HCT116 (cell line): ENCODE data around the gene CDC42BPA. TPM values are rescaled to one million over a fixed set of nuclear protein-coding genes. Genes with fewer than 3 reads are reported as not detected.

Experiments
- ATAC-seq: fragments of 200-7000 bp; cut with Tn5 transposase; 2 replicates; pipeline ENCODE4 v1.9.1; 2020; ENCODE audit warnings: mild to moderate bottlenecking, moderate library complexity
- BruUV-seq: library from RNA; stranded (reverse); fragments of 400-500 nt; replicated peaks from 2 replicates; lab custom pipeline; 2021; lab: Mats Ljungman, UMichigan
- CTCF ChIA-PET: fragments of 300-600 bp; sonication (Branson Sonifier 250); formaldehyde crosslinking; loops from one replicate; lab custom pipeline; 2021; ENCODE audit warnings: antibody characterized with exemption; lab: Charles Lee
- POLR2A ChIA-PET: fragments of 300-600, 350-600 bp; sonication (Branson Sonifier 250); formaldehyde crosslinking; loops from one replicate; lab custom pipeline; 2021; ENCODE audit warnings: antibody characterized with exemption; lab: Charles Lee
- RAD21 ChIA-PET, 2 experiments: fragments of 300-600 bp; sonication (Branson Sonifier 250); formaldehyde crosslinking; loops; one replicate each; lab custom pipeline; 2023; ENCODE audit warnings: low total read pairs in 2 of 2; ENCODE audit not compliant: uncharacterized antibody in 2 of 2, unreplicated experiment in 2 of 2, low non-redundant PET in 1 of 2; lab: Charles Lee
- DNase-seq: peaks from one replicate; pipeline ENCODE4 v3.0.0-alpha.2; 2010; ENCODE audit warnings: low read depth, low spot score
- H2AFZ ChIP-seq: fragments of 200-600 bp; shearing (Covaris generic), sonication (generic); 2 replicates; pipeline ENCODE4 v1.6.1; 2017; ENCODE audit warnings: low read depth, mixed run types, mixed read lengths, antibody characterized with exemption, low read length; ENCODE audit not compliant: poor library complexity, severe bottlenecking
- H3K27ac ChIP-seq: 2 replicates; pipeline ENCODE4 v1.5.1; 2012; ENCODE audit warnings: low read depth, low read length
- H3K27me3 ChIP-seq: fragments of 200-600 bp; sonication (generic); 2 replicates; pipeline ENCODE4 v1.6.1; 2016; ENCODE audit warnings: mixed run types, low read length, mixed read lengths; ENCODE audit not compliant: insufficient read depth
- H3K36me3 ChIP-seq, 2 experiments: fragments of 200-500 bp in 1 of 2; fragments of 200-600 bp in 1 of 2; sonication (Bioruptor generic) in 1 of 2; sonication (generic) in 1 of 2; 2 replicates each; pipeline versions ENCODE4 v1.5.1 to v1.6.1; 2014 to 2016; ENCODE audit warnings: low read length in 2 of 2, inconsistent platforms in 1 of 2, mixed read lengths in 1 of 2, mixed run types in 1 of 2; ENCODE audit not compliant: insufficient read depth in 2 of 2, control insufficient read depth in 1 of 2
- H3K4me1 ChIP-seq, 2 experiments: fragments of 200-600 bp in 1 of 2; sonication (generic) in 1 of 2; 2 replicates each; pipeline versions ENCODE4 v1.5.1 to v1.6.1; 2012 to 2017; ENCODE audit warnings: low read length in 2 of 2, inconsistent platforms in 1 of 2, mild to moderate bottlenecking in 1 of 2, mixed read lengths in 1 of 2, mixed run types in 1 of 2, moderate library complexity in 1 of 2; ENCODE audit not compliant: insufficient read depth in 2 of 2, control insufficient read depth in 1 of 2
- H3K4me2 ChIP-seq: fragments of 200-600 bp; sonication (generic); 2 replicates; pipeline ENCODE4 v1.6.1; 2017; ENCODE audit warnings: mixed run types, low read length, mixed read lengths
- H3K4me3 ChIP-seq, 2 experiments: fragments of 200-600 bp in 1 of 2; sonication (generic) in 1 of 2; replicated peaks in 1 of 2; 2 replicates each; pipeline ENCODE4 v1.5.1; 2011 to 2016; ENCODE audit warnings: low read length in 2 of 2, control low read depth in 1 of 2, low read depth in 1 of 2, mild to moderate bottlenecking in 1 of 2, mixed read lengths in 1 of 2, mixed run types in 1 of 2
- H3K79me2 ChIP-seq: fragments of 200-600 bp; sonication (generic); 2 replicates; pipeline ENCODE4 v1.6.1; 2017; ENCODE audit warnings: mild to moderate bottlenecking, mixed run types, low read length, moderate library complexity, mixed read lengths; ENCODE audit not compliant: insufficient read depth
- H3K9ac ChIP-seq: fragments of 200-600 bp; sonication (generic); 2 replicates; pipeline ENCODE4 v1.6.1; 2016; ENCODE audit warnings: low read length, mixed read lengths
- H3K9me2 ChIP-seq: fragments of 200-600 bp; sonication (generic), shearing (Covaris generic); 2 replicates; pipeline ENCODE4 v1.6.1; 2017; ENCODE audit warnings: mixed run types, mild to moderate bottlenecking, moderate library complexity; ENCODE audit not compliant: insufficient read depth
- H3K9me3 ChIP-seq, 2 experiments: fragments of 200-500 bp in 1 of 2; fragments of 200-600 bp in 1 of 2; sonication (Bioruptor generic) in 1 of 2; sonication (generic) in 1 of 2; 2 replicates each; pipeline ENCODE4 v1.6.1; 2014 to 2017; ENCODE audit warnings: low read length in 2 of 2, mixed read lengths in 2 of 2, inconsistent platforms in 1 of 2, low read depth in 1 of 2, mild to moderate bottlenecking in 1 of 2, mixed run types in 1 of 2, moderate library complexity in 1 of 2; ENCODE audit not compliant: control insufficient read depth in 1 of 2, insufficient read depth in 1 of 2
- H4K20me1 ChIP-seq: fragments of 200-600 bp; sonication (generic), shearing (Covaris generic); 2 replicates; pipeline ENCODE4 v1.6.1; 2017; ENCODE audit warnings: mixed run types, mild to moderate bottlenecking, moderate library complexity; ENCODE audit not compliant: insufficient read depth
- EZH2 ChIP-seq: fragments of 200-600 bp; sonication (generic); IDR thresholded peaks from 2 replicates; pipeline ENCODE4 v1.6.1; 2017; ENCODE audit warnings: antibody characterized with exemption, mixed run types
- EZH2phosphoT487 ChIP-seq: fragments of 200-600 bp; IDR thresholded peaks from 2 replicates; pipeline ENCODE4 v1.6.1; 2018; ENCODE audit warnings: antibody characterized with exemption, borderline replicate concordance
- FOSL1 ChIP-seq: IDR thresholded peaks from 2 replicates; pipeline ENCODE4 v1.6.1; 2012; ENCODE audit warnings: low read depth
- JUND ChIP-seq: IDR thresholded peaks from 2 replicates; pipeline ENCODE4 v1.6.1; 2012
- POLR2A ChIP-seq: IDR thresholded peaks from 2 replicates; pipeline ENCODE4 v1.7.0; 2011; ENCODE audit warnings: borderline replicate concordance; ENCODE audit not compliant: insufficient read depth, insufficient read length; ENCODE audit errors: extremely low read depth
- RAD21 ChIP-seq: IDR thresholded peaks from 2 replicates; pipeline ENCODE4 v1.6.1; 2012; ENCODE audit warnings: low read depth, mild to moderate bottlenecking
- SIN3A ChIP-seq: IDR thresholded peaks from 2 replicates; pipeline ENCODE4 v1.6.1; 2012; ENCODE audit warnings: low read depth
- SRF ChIP-seq: IDR thresholded peaks from 2 replicates; pipeline ENCODE4 v1.6.1; 2012; ENCODE audit warnings: low read depth
- TCF7L2 ChIP-seq: IDR thresholded peaks from 2 replicates; pipeline ENCODE4 v1.7.0; 2011; ENCODE audit warnings: borderline replicate concordance, inconsistent platforms; ENCODE audit not compliant: insufficient read depth, insufficient read length; ENCODE audit errors: extremely low read depth
- YY1 ChIP-seq: IDR thresholded peaks from 2 replicates; pipeline ENCODE4 v1.6.1; 2011; ENCODE audit warnings: low read length, low read depth, moderate library complexity, mild to moderate bottlenecking; ENCODE audit not compliant: insufficient replicate concordance; ENCODE audit errors: extremely low read depth
- ZFX ChIP-seq: fragments of 450-650 bp; IDR thresholded peaks from 2 replicates; pipeline ENCODE4 v1.6.1; 2017
- ZNF274 ChIP-seq: fragments of 200-500 bp; sonication (Bioruptor generic); IDR thresholded peaks from 2 replicates; pipeline ENCODE4 v1.6.1; 2014; ENCODE audit warnings: mild to moderate bottlenecking, low read depth, low read length, inconsistent platforms
- intact Hi-C: fragments of 100-400 bp; cut with micrococcal nuclease; formaldehyde crosslinking; loops from 2 replicates; pipeline ENCODE4 v1.10.0; 2022
- total RNA-seq: library from RNA; stranded (reverse); gene quantifications from one replicate; pipeline ENCODE4 v1.2.1, GENCODE V29; 2021; ENCODE audit not compliant: unreplicated experiment
- TF ChIP-seq, protein P1 (sequence below), 3 experiments: fragments of 200-600 bp in 1 of 3; sonication (generic) in 1 of 3; IDR thresholded peaks in 2 of 3; conservative IDR thresholded peaks in 1 of 3; 2 replicates each; pipeline ENCODE4 v1.5.1; 2012 to 2017; ENCODE audit warnings: low read depth in 2 of 3, low read length in 2 of 3, antibody characterized with exemption in 1 of 3, borderline replicate concordance in 1 of 3, control low read depth in 1 of 3, mild to moderate bottlenecking in 1 of 3, mixed read lengths in 1 of 3, mixed run types in 1 of 3, moderate library complexity in 1 of 3; ENCODE audit not compliant: insufficient read depth in 1 of 3
- TF ChIP-seq, protein P2 (sequence below): IDR thresholded peaks from 2 replicates; pipeline ENCODE4 v1.6.1; 2012; ENCODE audit warnings: low read depth
- TF ChIP-seq, protein P3 (sequence below): IDR thresholded peaks from 2 replicates; pipeline ENCODE4 v1.6.1; 2012
- TF ChIP-seq, protein P4 (sequence below): IDR thresholded peaks from 2 replicates; pipeline ENCODE4 v1.6.1; 2011; ENCODE audit warnings: mild to moderate bottlenecking, low read length, moderate library complexity; ENCODE audit not compliant: insufficient replicate concordance; ENCODE audit errors: extremely low read depth

CDC42BPA gene
- total RNA-seq, 1 experiment from 2014 or later, result 44.0 TPM

DNA sequence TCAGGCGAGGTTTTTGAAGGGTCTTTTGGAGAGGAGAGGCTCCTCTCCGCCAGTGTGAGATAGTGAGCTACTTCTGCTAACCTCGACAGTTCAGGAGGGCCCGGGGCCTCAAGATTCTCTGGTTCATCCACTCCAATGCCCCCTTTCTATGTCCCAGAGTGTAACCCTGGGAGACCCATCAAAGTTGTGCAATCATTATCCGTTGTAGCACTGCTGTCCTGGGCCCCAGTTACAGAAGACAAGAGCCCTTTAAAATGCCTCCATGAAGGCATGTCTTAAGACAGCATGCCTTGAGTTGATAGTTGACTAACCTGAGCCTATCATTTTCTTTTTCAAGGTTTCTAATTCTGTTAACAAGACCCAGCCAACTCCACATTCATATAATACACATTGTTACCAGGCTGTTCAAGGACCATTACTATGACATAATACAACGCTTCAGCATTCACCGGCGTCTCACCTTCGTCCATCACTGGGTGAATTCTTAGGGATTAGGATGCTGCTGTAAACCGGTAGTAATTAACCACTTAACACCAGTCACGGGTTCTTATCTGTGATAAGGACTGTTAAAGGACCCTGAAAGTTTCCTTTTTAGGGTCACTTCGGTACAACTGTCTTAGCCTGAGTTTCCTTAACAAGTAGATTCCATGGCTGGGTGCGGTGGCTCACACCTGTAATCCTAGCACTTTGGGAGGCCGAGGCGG lies 37.4 kb upstream of the CDC42BPA start:
- H3K79me2 ChIP-seq, result no peaks in the 10 kb centered on the region
- H4K20me1 ChIP-seq, result no peaks in the 10 kb centered on the region
- no peak overlapping the region for H3K4me3 ChIP-seq
- no peak for TF ChIP-seq RAD21
- TF ChIP-seq ZFX, result no peak
- TF ChIP-seq, protein P1, sequence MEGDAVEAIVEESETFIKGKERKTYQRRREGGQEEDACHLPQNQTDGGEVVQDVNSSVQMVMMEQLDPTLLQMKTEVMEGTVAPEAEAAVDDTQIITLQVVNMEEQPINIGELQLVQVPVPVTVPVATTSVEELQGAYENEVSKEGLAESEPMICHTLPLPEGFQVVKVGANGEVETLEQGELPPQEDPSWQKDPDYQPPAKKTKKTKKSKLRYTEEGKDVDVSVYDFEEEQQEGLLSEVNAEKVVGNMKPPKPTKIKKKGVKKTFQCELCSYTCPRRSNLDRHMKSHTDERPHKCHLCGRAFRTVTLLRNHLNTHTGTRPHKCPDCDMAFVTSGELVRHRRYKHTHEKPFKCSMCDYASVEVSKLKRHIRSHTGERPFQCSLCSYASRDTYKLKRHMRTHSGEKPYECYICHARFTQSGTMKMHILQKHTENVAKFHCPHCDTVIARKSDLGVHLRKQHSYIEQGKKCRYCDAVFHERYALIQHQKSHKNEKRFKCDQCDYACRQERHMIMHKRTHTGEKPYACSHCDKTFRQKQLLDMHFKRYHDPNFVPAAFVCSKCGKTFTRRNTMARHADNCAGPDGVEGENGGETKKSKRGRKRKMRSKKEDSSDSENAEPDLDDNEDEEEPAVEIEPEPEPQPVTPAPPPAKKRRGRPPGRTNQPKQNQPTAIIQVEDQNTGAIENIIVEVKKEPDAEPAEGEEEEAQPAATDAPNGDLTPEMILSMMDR (IDR thresholded peaks at IDR 0.05 in 2 of 3, conservative IDR thresholded peaks at IDR 0.05 in 1 of 3; ENCODE audit: borderline replicate concordance in 1 of 3, insufficient read depth in 1 of 3, low read depth in 2 of 3, low read length in 2 of 3), result no peak
- TF ChIP-seq, protein P2, sequence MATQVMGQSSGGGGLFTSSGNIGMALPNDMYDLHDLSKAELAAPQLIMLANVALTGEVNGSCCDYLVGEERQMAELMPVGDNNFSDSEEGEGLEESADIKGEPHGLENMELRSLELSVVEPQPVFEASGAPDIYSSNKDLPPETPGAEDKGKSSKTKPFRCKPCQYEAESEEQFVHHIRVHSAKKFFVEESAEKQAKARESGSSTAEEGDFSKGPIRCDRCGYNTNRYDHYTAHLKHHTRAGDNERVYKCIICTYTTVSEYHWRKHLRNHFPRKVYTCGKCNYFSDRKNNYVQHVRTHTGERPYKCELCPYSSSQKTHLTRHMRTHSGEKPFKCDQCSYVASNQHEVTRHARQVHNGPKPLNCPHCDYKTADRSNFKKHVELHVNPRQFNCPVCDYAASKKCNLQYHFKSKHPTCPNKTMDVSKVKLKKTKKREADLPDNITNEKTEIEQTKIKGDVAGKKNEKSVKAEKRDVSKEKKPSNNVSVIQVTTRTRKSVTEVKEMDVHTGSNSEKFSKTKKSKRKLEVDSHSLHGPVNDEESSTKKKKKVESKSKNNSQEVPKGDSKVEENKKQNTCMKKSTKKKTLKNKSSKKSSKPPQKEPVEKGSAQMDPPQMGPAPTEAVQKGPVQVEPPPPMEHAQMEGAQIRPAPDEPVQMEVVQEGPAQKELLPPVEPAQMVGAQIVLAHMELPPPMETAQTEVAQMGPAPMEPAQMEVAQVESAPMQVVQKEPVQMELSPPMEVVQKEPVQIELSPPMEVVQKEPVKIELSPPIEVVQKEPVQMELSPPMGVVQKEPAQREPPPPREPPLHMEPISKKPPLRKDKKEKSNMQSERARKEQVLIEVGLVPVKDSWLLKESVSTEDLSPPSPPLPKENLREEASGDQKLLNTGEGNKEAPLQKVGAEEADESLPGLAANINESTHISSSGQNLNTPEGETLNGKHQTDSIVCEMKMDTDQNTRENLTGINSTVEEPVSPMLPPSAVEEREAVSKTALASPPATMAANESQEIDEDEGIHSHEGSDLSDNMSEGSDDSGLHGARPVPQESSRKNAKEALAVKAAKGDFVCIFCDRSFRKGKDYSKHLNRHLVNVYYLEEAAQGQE, result no peak
- TF ChIP-seq SIN3A, result no peak
- no peak for TF ChIP-seq EZH2
- TF ChIP-seq YY1, result no peak
- no peak for TF ChIP-seq TCF7L2
- TF ChIP-seq EZH2phosphoT487, result no peak
- no peak for TF ChIP-seq FOSL1
- no peak for TF ChIP-seq ZNF274
- no peak for TF ChIP-seq JUND
- TF ChIP-seq, protein P3, sequence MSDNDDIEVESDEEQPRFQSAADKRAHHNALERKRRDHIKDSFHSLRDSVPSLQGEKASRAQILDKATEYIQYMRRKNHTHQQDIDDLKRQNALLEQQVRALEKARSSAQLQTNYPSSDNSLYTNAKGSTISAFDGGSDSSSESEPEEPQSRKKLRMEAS, result no peak
- TF ChIP-seq, protein P4, sequence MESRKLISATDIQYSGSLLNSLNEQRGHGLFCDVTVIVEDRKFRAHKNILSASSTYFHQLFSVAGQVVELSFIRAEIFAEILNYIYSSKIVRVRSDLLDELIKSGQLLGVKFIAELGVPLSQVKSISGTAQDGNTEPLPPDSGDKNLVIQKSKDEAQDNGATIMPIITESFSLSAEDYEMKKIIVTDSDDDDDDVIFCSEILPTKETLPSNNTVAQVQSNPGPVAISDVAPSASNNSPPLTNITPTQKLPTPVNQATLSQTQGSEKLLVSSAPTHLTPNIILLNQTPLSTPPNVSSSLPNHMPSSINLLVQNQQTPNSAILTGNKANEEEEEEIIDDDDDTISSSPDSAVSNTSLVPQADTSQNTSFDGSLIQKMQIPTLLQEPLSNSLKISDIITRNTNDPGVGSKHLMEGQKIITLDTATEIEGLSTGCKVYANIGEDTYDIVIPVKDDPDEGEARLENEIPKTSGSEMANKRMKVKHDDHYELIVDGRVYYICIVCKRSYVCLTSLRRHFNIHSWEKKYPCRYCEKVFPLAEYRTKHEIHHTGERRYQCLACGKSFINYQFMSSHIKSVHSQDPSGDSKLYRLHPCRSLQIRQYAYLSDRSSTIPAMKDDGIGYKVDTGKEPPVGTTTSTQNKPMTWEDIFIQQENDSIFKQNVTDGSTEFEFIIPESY, result no peak
- no peak for TF ChIP-seq SRF
- TF ChIP-seq POLR2A, result no peak
- no peak overlapping the region for H3K4me2 ChIP-seq
- H3K27ac ChIP-seq, result peak overlapping the region; percentile 68
- ATAC-seq, result no peak
- no peaks in the 10 kb centered on the region for H3K9me3 ChIP-seq
- H3K9ac ChIP-seq, result no peak overlapping the region
- no peaks in the 10 kb centered on the region for H3K9me2 ChIP-seq
- peaks cover 23 to 33% of the 10 kb centered on the region in 2 experiments for H3K4me1 ChIP-seq
- RAD21 ChIA-PET, result no interaction called here
- POLR2A ChIA-PET, result no interaction called here
- H3K27me3 ChIP-seq, result no peaks in the 10 kb centered on the region
- CTCF ChIA-PET, result no interaction called here
- intact Hi-C loops, result loop anchor here (5.0 kb wide), 1 partner anchor 38 kb away; the partner anchor contains the start of gene CDC42BPA
- BruUV-seq, result no TSS peak
- H3K36me3 ChIP-seq, result no peaks in the 10 kb centered on the region
- no peak overlapping the region for H2AFZ ChIP-seq
- DNase-seq, result no peak
